DOHH2 (cell line): Measurements from ENCODE around the gene STRIP1.

Experiments used
- CTCF ChIP-seq: fragments of 200-600 bp; sonication (generic); IDR thresholded peaks from one replicate; pipeline ENCODE4 v1.5.1; 2014; ENCODE audit warnings: antibody characterized with exemption, mild to moderate bottlenecking, low read depth, low read length; ENCODE audit not compliant: poor library complexity, severe bottlenecking
- EZH2phosphoT487 ChIP-seq: fragments of 200-600 bp; sonication (generic); IDR thresholded peaks from 2 replicates; pipeline ENCODE4 v1.6.1; 2017; ENCODE audit warnings: borderline replicate concordance, mild to moderate bottlenecking, antibody characterized with exemption, low read length, moderate library complexity, mixed read lengths

- TF ChIP-seq CTCF = no peak
- TF ChIP-seq EZH2phosphoT487 = no peak
Observed at GRCh38 chr1:110032327-110032726, 2.1 kb upstream of the STRIP1 start.
